Measurements from ENCODE around the gene SEMA3D.

DNA sequence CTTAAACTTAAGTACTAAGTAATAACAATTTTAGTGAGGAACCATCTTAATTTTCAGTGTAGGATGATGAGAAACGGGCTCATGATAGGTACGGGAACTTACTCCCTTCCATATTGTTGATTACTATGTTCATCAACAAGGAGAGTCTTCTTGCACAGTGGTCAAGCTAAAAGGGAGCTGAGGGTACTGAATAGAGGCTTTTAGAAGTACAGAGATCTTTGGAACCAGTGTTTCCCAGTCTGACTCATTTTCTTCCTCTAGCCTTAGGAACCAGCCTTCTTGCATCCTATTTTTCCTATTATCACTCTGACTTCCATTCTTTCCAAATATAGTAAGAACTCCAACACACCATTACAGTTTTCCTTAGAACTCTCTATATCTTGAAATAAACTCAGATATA, 17.6 kb upstream of the SEMA3D start:
- TF ChIP-seq, protein P1, sequence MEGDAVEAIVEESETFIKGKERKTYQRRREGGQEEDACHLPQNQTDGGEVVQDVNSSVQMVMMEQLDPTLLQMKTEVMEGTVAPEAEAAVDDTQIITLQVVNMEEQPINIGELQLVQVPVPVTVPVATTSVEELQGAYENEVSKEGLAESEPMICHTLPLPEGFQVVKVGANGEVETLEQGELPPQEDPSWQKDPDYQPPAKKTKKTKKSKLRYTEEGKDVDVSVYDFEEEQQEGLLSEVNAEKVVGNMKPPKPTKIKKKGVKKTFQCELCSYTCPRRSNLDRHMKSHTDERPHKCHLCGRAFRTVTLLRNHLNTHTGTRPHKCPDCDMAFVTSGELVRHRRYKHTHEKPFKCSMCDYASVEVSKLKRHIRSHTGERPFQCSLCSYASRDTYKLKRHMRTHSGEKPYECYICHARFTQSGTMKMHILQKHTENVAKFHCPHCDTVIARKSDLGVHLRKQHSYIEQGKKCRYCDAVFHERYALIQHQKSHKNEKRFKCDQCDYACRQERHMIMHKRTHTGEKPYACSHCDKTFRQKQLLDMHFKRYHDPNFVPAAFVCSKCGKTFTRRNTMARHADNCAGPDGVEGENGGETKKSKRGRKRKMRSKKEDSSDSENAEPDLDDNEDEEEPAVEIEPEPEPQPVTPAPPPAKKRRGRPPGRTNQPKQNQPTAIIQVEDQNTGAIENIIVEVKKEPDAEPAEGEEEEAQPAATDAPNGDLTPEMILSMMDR (conservative IDR thresholded peaks at IDR 0.05; ENCODE audit: low read depth, low read length) = no peak
- TF ChIP-seq NFE2L2 (IDR thresholded peaks at IDR 0.05; ENCODE audit: low read depth, low read length) = no peak
- no peak for TF ChIP-seq MAFK (IDR thresholded peaks at IDR 0.05; ENCODE audit: low read depth, low read length)
- no peak for TF ChIP-seq BHLHE40 (IDR thresholded peaks at IDR 0.05; ENCODE audit: low read depth, low read length)
- TF ChIP-seq, protein P2, sequence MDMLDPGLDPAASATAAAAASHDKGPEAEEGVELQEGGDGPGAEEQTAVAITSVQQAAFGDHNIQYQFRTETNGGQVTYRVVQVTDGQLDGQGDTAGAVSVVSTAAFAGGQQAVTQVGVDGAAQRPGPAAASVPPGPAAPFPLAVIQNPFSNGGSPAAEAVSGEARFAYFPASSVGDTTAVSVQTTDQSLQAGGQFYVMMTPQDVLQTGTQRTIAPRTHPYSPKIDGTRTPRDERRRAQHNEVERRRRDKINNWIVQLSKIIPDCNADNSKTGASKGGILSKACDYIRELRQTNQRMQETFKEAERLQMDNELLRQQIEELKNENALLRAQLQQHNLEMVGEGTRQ (IDR thresholded peaks at IDR 0.05; ENCODE audit: low read depth, low read length) = no peak
- TF ChIP-seq POLR2A (IDR thresholded peaks at IDR 0.05; ENCODE audit: low read depth, low read length) = no peak
- no peak for TF ChIP-seq CEBPB (IDR thresholded peaks at IDR 0.05; ENCODE audit: low read depth, low read length)
- no peak for TF ChIP-seq RFX5 (IDR thresholded peaks at IDR 0.05; ENCODE audit: low read depth, low read length)
- TF ChIP-seq, protein P3, sequence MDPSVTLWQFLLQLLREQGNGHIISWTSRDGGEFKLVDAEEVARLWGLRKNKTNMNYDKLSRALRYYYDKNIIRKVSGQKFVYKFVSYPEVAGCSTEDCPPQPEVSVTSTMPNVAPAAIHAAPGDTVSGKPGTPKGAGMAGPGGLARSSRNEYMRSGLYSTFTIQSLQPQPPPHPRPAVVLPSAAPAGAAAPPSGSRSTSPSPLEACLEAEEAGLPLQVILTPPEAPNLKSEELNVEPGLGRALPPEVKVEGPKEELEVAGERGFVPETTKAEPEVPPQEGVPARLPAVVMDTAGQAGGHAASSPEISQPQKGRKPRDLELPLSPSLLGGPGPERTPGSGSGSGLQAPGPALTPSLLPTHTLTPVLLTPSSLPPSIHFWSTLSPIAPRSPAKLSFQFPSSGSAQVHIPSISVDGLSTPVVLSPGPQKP (IDR thresholded peaks at IDR 0.05; ENCODE audit: borderline replicate concordance, low read depth, low read length) = no peak
- no peak for TF ChIP-seq MAZ (IDR thresholded peaks at IDR 0.05; ENCODE audit: borderline replicate concordance, low read depth, low read length)
- no peak for TF ChIP-seq RAD21 (IDR thresholded peaks at IDR 0.05; ENCODE audit: low read length)
- TF ChIP-seq SMC3 (IDR thresholded peaks at IDR 0.05; ENCODE audit: low read depth, low read length) = no peak
- TF ChIP-seq MXI1 (IDR thresholded peaks at IDR 0.05; ENCODE audit: borderline replicate concordance, low read depth, low read length) = no peak
